BJ (cell line): Measurements from ENCODE around the gene PHKB. TPM values are rescaled to one million over a fixed set of nuclear protein-coding genes. Genes with fewer than 3 reads are reported as not detected.

Source experiments
- CTCF ChIA-PET: fragments of 350-600 bp; formaldehyde crosslinking; extraction: SDS; loops from one replicate; lab custom pipeline; 2021; ENCODE audit warnings: antibody characterized with exemption, inconsistent platforms; lab: Yijun Ruan, JAX
- POLR2A ChIA-PET: fragments of 300-600 bp; sonication (Branson Sonifier 250); formaldehyde crosslinking; extraction: SDS; loops from one replicate; lab custom pipeline; 2021; ENCODE audit warnings: antibody characterized with exemption; lab: Charles Lee
- DNase-seq: peaks from one replicate; pipeline ENCODE4 v3.0.0-alpha.2; 2011; ENCODE audit warnings: low read depth
- H3K27me3 ChIP-seq: 2 replicates; pipeline ENCODE4 v1.6.0; 2011; ENCODE audit warnings: low read length; ENCODE audit not compliant: control insufficient read depth, insufficient read depth
- H3K36me3 ChIP-seq: 2 replicates; pipeline ENCODE4 v1.5.1; 2011; ENCODE audit warnings: low read length; ENCODE audit not compliant: control insufficient read depth, insufficient read depth
- H3K4me3 ChIP-seq: 2 replicates; pipeline ENCODE4 v1.5.1; 2011; ENCODE audit warnings: low read depth, mild to moderate bottlenecking, control low read depth, low read length
- CTCF ChIP-seq: IDR thresholded peaks from 2 replicates; pipeline ENCODE4 v1.5.1; 2011; ENCODE audit warnings: low read depth, mild to moderate bottlenecking, control low read depth, inconsistent platforms, low read length, moderate library complexity; ENCODE audit not compliant: insufficient read depth
- polyA plus RNA-seq: library from polyadenylated mRNA; depleted of rRNA; stranded (reverse); fragments of >200 nt; gene quantifications from 2 replicates; pipeline ENCODE4 v1.2.3, GENCODE V29; 2011

PHKB gene
- polyA plus RNA-seq, 1 experiment = 44.9 TPM

GRCh38 chr16:47511882-47512281 lies 50.8 kb downstream of the PHKB start:
- no peak for TF ChIP-seq CTCF
- Histone ChIP-seq H3K4me3 (no peak overlapping the region), H3K36me3 (peaks cover 5% of the 10 kb centered on the region), H3K27me3 (no peaks in the 10 kb centered on the region)
- POLR2A ChIA-PET = no interaction called here
- CTCF ChIA-PET = no interaction called here
- DNase-seq = no peak

GRCh38 chr16:47519037-47519436 lies 57.9 kb downstream of the PHKB start:
- H3K27me3 ChIP-seq = no peaks in the 10 kb centered on the region
- ChIA-PET CTCF (no interaction called here), POLR2A (no interaction called here)
- no peak for DNase-seq
- TF ChIP-seq CTCF = no peak
- no peak overlapping the region for H3K4me3 ChIP-seq
- H3K36me3 ChIP-seq = 0 out of 2 replicates have a peak, but pooled peaks cover 3% of the 10 kb centered on the region

- ChIA-PET POLR2A (no interaction called here), CTCF (interaction anchor here (0.6 kb wide), 1 partner anchor 14 kb away, joined by 3 read pairs; no protein-coding TSS in a partner anchor)
- no peak overlapping the region for H3K4me3 ChIP-seq
- no peak for TF ChIP-seq CTCF
- H3K36me3 ChIP-seq = no peaks in the 10 kb centered on the region
- no peaks in the 10 kb centered on the region for H3K27me3 ChIP-seq
- no peak for DNase-seq
These were observed 58.4 kb downstream of the PHKB start for GRCh38 chr16:47519546-47519945.

GRCh38 chr16:47519996-47520679 lies 59.0 kb downstream of the PHKB start:
- no peak overlapping the region for H3K4me3 ChIP-seq

More at GRCh38 chr16:47519996-47520679, 59.0 kb downstream of the PHKB start:
- POLR2A ChIA-PET = no interaction called here
- Histone ChIP-seq H3K27me3 (no peaks in the 10 kb centered on the region), H3K36me3 (no peaks in the 10 kb centered on the region)
- CTCF ChIA-PET = interaction anchor here (0.6 kb wide), 1 partner anchor 14 kb away, joined by 3 read pairs; no protein-coding TSS in a partner anchor
- no peak for TF ChIP-seq CTCF
- DNase-seq = no peak
